ENCODE data around the gene ABL2. TPM values are rescaled to one million over a fixed set of nuclear protein-coding genes. Genes with fewer than 3 reads are reported as not detected.
A peak's percentile ranks its signal among the peaks of the same experiment; 100 is the strongest.

The ABL2 gene
- total RNA-seq, 1 experiment from 2014 or later, result 18.3 TPM

- TF ChIP-seq ZNF281 (CRISPR knock-in tag; IDR thresholded peaks at IDR 0.05), result no peak
Observed at GRCh38 chr1:179066471-179066870, 163.0 kb downstream of the ABL2 start (continued).

GRCh38 chr1:179061360-179062282 lies 167.9 kb downstream of the ABL2 start:
- H3K27me3 Mint-ChIP-seq (ENCODE audit: low read depth), result no peaks in the 10 kb centered on the region
- H3K9me3 Mint-ChIP-seq, result peaks cover 4% of the 10 kb centered on the region
- no peak overlapping the region for H3K4me3 Mint-ChIP-seq
- DNase-seq (ENCODE audit: low spot score) (no peak), ATAC-seq (no peak)
- H3K36me3 Mint-ChIP-seq, result peaks cover 24% of the 10 kb centered on the region
- H3K4me1 Mint-ChIP-seq, result peaks cover 18% of the 10 kb centered on the region
- H3K27ac Mint-ChIP-seq, result no peak overlapping the region
- ChIA-PET POLR2A (no interaction called here), CTCF (no interaction called here)
- no peak for TF ChIP-seq SMAD4 (CRISPR knock-in tag; IDR thresholded peaks at IDR 0.05)
- no peak for TF ChIP-seq TEAD1 (CRISPR knock-in tag; IDR thresholded peaks at IDR 0.05)
- no peak for TF ChIP-seq CREB1 (CRISPR knock-in tag; IDR thresholded peaks at IDR 0.05)
- no peak for TF ChIP-seq NR3C1 (CRISPR knock-in tag; conservative IDR thresholded peaks at IDR 0.05; ENCODE audit: low read depth)
- TF ChIP-seq RORB (CRISPR knock-in tag; IDR thresholded peaks at IDR 0.05), result no peak
- TF ChIP-seq GRHL2 (CRISPR knock-in tag; IDR thresholded peaks at IDR 0.05; ENCODE audit: insufficient replicate concordance, severe bottlenecking), result no peak
- no peak for TF ChIP-seq ZNF317 (CRISPR knock-in tag; IDR thresholded peaks at IDR 0.05; ENCODE audit: borderline replicate concordance, low read depth)
- no peak for TF ChIP-seq ZNF219 (CRISPR knock-in tag; IDR thresholded peaks at IDR 0.05; ENCODE audit: borderline replicate concordance)
- TF ChIP-seq ATF1 (CRISPR knock-in tag; IDR thresholded peaks at IDR 0.05), result no peak

- peak overlapping the region; percentile 73 for H3K27ac Mint-ChIP-seq
- peaks cover 18% of the 10 kb centered on the region for H3K4me1 Mint-ChIP-seq
- H3K4me3 Mint-ChIP-seq, result no peak overlapping the region
- DNase-seq (ENCODE audit: low spot score) (no peak), ATAC-seq (peak; percentile 52)
- no peaks in the 10 kb centered on the region; the same call in 1 of the 2 replicates for H3K27me3 Mint-ChIP-seq (ENCODE audit: low read depth)
- H3K36me3 Mint-ChIP-seq, result peaks cover 30% of the 10 kb centered on the region
- ChIA-PET CTCF (interaction anchor here (0.8 to 1.0 kb wide), 2 partner anchors 24 to 56 kb away, joined by 3 to 4 read pairs; no protein-coding TSS in a partner anchor), POLR2A (no interaction called here)
- H3K9me3 Mint-ChIP-seq, result peaks cover 16% of the 10 kb centered on the region
- TF ChIP-seq TEAD1 (CRISPR knock-in tag; IDR thresholded peaks at IDR 0.05), result no peak
- no peak for TF ChIP-seq NR2C2 (CRISPR knock-in tag; IDR thresholded peaks at IDR 0.05)
- TF ChIP-seq USF1 (CRISPR knock-in tag; IDR thresholded peaks at IDR 0.05), result no peak
- no peak for TF ChIP-seq ZNF423 (CRISPR knock-in tag; IDR thresholded peaks at IDR 0.05)
- no peak for TF ChIP-seq E2F4 (CRISPR knock-in tag; IDR thresholded peaks at IDR 0.05; ENCODE audit: borderline replicate concordance, low read depth)
- TF ChIP-seq HMGXB4 (CRISPR knock-in tag; IDR thresholded peaks at IDR 0.05), result no peak
- no peak for TF ChIP-seq USF2 (CRISPR knock-in tag; IDR thresholded peaks at IDR 0.05)
- no peak for TF ChIP-seq AR (CRISPR knock-in tag; IDR thresholded peaks at IDR 0.05)
- TF ChIP-seq MXD4 (CRISPR knock-in tag; IDR thresholded peaks at IDR 0.05; ENCODE audit: borderline replicate concordance), result no peak
- no peak for TF ChIP-seq SOX15 (CRISPR knock-in tag; IDR thresholded peaks at IDR 0.05)
- no peak for TF ChIP-seq NR1H2 (CRISPR knock-in tag; IDR thresholded peaks at IDR 0.05)
Observed at GRCh38 chr1:179058487-179059483, 170.7 kb downstream of the ABL2 start.

Data from WTC11 (cell line).